Thyroid gland (tissue), 4 donors: ENCODE results near the gene NOTCH4. TPM values are rescaled to one million over a fixed set of nuclear protein-coding genes. Genes with fewer than 3 reads are reported as not detected.

ENCODE experiments used
- DNase-seq, 2 donors: peaks; one replicate each; pipeline ENCODE4 v3.0.0-alpha.2; 2019
- H3K27ac ChIP-seq, 3 donors: fragments of 200-600 bp; sonication (generic); 1 replicate in 2 of 3; 2 replicates in 1 of 3; pipeline ENCODE4 v1.5.1; 2016 to 2019; ENCODE audit warnings: mild to moderate bottlenecking in 1 of 3, moderate library complexity in 1 of 3
- H3K27me3 ChIP-seq: fragments of 200-600 bp; sonication (generic); one replicate; pipeline ENCODE4 v1.5.1; 2019
- H3K36me3 ChIP-seq, 2 donors: fragments of 200-600 bp; sonication (generic); one replicate each; pipeline ENCODE4 v1.5.1; 2016 to 2019
- H3K4me1 ChIP-seq, 2 donors: fragments of 200-600 bp; sonication (generic); one replicate each; pipeline ENCODE4 v1.5.1; 2017 to 2019
- H3K4me3 ChIP-seq, 3 donors: fragments of 200-600 bp; sonication (generic); replicated peaks in 1 of 3; 1 replicate in 2 of 3; 2 replicates in 1 of 3; pipeline ENCODE4 v1.5.1; 2016; ENCODE audit warnings: mild to moderate bottlenecking in 1 of 3
- H3K9me3 ChIP-seq: fragments of 200-600 bp; sonication (generic); one replicate; pipeline ENCODE4 v1.5.1; 2017
- CTCF ChIP-seq, 6 experiments: fragments of 200-600 bp in 3 of 6; fragments of 450-650 bp in 3 of 6; sonication (generic) in 3 of 6; IDR thresholded peaks; one replicate each; pipeline ENCODE4 v1.5.1; 2016 to 2019; ENCODE audit warnings: antibody characterized with exemption in 6 of 6, mild to moderate bottlenecking in 2 of 6, inconsistent platforms in 1 of 6, moderate library complexity in 1 of 6
- POLR2A ChIP-seq, 2 donors: fragments of 450-650 bp; IDR thresholded peaks; one replicate each; pipeline ENCODE4 v1.6.1; 2017; ENCODE audit warnings: antibody characterized with exemption in 2 of 2, mild to moderate bottlenecking in 2 of 2, moderate library complexity in 1 of 2
- whole genome bisulfite sequencing, 2 donors: methylation state at CpG; one replicate each; pipeline ENCODE4 v1.1.5; 2017; 5-methylcytosine and 5-hydroxymethylcytosine counted together
- intact Hi-C: fragments of 100-400 bp; cut with DNase I; formaldehyde crosslinking; loops from one replicate; pipeline ENCODE4 v1.15.1; 2023
- total RNA-seq, 4 donors: library from RNA; depleted of rRNA; stranded (reverse); fragments of >200 nt; gene quantifications; one replicate each; pipeline ENCODE4 v1.2.3, GENCODE V29; 2016

Gene NOTCH4
- total RNA-seq, 4 donors from 2014 or later = 11.0 to 37.9 (median 17.5) TPM

- Histone ChIP-seq H3K27ac (no peak overlapping the region), H3K27me3 (no peaks in the 10 kb centered on the region), H3K4me1 (no peaks in the 10 kb centered on the region), H3K36me3 (no peaks in the 10 kb centered on the region), H3K9me3 (no peaks in the 10 kb centered on the region), H3K4me3 (no peak overlapping the region)
- WGBS, 2 donors = 44 to 51% methylated on average over 3 to 4 of the region's 4 CpGs
- intact Hi-C loops = no loop called here
- no peak for TF ChIP-seq CTCF (IDR thresholded peaks at IDR 0.05)
- TF ChIP-seq POLR2A (IDR thresholded peaks at IDR 0.05) = no peak
- no peak for DNase-seq
Measured at GRCh38 chr6:32220021-32220420, 3.8 kb downstream of the NOTCH4 start.

GRCh38 chr6:32218167-32218566 is 5.7 kb downstream of the NOTCH4 start:
- Histone ChIP-seq H3K27ac (no peak overlapping the region), H3K4me3 (no peak overlapping the region), H3K4me1 (no peaks in the 10 kb centered on the region), H3K9me3 (no peaks in the 10 kb centered on the region), H3K36me3 (no peaks in the 10 kb centered on the region), H3K27me3 (no peaks in the 10 kb centered on the region)
- 71 to 85% methylated on average over 5 to 7 of the region's 7 CpGs for WGBS, 2 donors
- no peak for DNase-seq
- intact Hi-C loops = no loop called here
- no peak for TF ChIP-seq CTCF (IDR thresholded peaks at IDR 0.05)
- no peak for TF ChIP-seq POLR2A (IDR thresholded peaks at IDR 0.05)

- no peaks in the 10 kb centered on the region for H3K9me3 ChIP-seq
- H3K27ac ChIP-seq = no peak overlapping the region
- no peaks in the 10 kb centered on the region for H3K36me3 ChIP-seq
- WGBS, 2 donors = 87 to 93% methylated on average over 9 to 11 of the region's 11 CpGs
- no peak for DNase-seq
- intact Hi-C loops = no loop called here
- no peaks in the 10 kb centered on the region for H3K4me1 ChIP-seq
- no peaks in the 10 kb centered on the region for H3K27me3 ChIP-seq
- TF ChIP-seq CTCF (IDR thresholded peaks at IDR 0.05) = no peak
- TF ChIP-seq POLR2A (IDR thresholded peaks at IDR 0.05) = no peak
- no peak overlapping the region for H3K4me3 ChIP-seq
Measured at GRCh38 chr6:32216998-32217397, 6.9 kb downstream of the NOTCH4 start.

- Histone ChIP-seq H3K4me1 (no peaks in the 10 kb centered on the region), H3K4me3 (no peak overlapping the region), H3K36me3 (no peaks in the 10 kb centered on the region), H3K9me3 (no peaks in the 10 kb centered on the region), H3K27me3 (no peaks in the 10 kb centered on the region), H3K27ac (no peak overlapping the region)
- TF ChIP-seq POLR2A (IDR thresholded peaks at IDR 0.05) = no peak
- TF ChIP-seq CTCF (IDR thresholded peaks at IDR 0.05) = no peak
- 79 to 88% methylated on average over 10 of the region's 10 CpGs for WGBS, 2 donors
- no peak for DNase-seq
- intact Hi-C loops = no loop called here
Measured at GRCh38 chr6:32216285-32216684, 7.6 kb downstream of the NOTCH4 start.

- H3K27ac ChIP-seq = no peak overlapping the region
- H3K27me3 ChIP-seq = no peaks in the 10 kb centered on the region
- TF ChIP-seq POLR2A (IDR thresholded peaks at IDR 0.05) (no peak), CTCF (IDR thresholded peaks at IDR 0.05) (no peak)
- intact Hi-C loops = no loop called here
- no peaks in the 10 kb centered on the region for H3K9me3 ChIP-seq
- no peaks in the 10 kb centered on the region for H3K4me1 ChIP-seq
- no peaks in the 10 kb centered on the region for H3K36me3 ChIP-seq
- DNase-seq = no peak
- 94 to 96% methylated on average over 4 of the region's 4 CpGs for whole genome bisulfite sequencing, 2 donors
- no peak overlapping the region for H3K4me3 ChIP-seq
Measured at GRCh38 chr6:32215617-32216016, 8.2 kb downstream of the NOTCH4 start.
